MV-4-11 (cell line): ENCODE results near the gene HS6ST3.
"Not testable (repeated sequence)": the region's sequence is repeated elsewhere in the genome, so short reads cannot be mapped to it uniquely, and the experiment has no call there.

Experiments used
- DNase-seq: peaks from one replicate; lab custom pipeline; 2025; lab: John Stamatoyannopoulos, UW

HS6ST3 gene

GRCh38 chr13:96444676-96445075, 354.8 kb downstream of the HS6ST3 start:
- no peak for DNase-seq

- no peak for DNase-seq
Observed at GRCh38 chr13:96449920-96450319, 360.0 kb downstream of the HS6ST3 start.

- DNase-seq, result no peak
Observed at GRCh38 chr13:96450326-96451020, 360.6 kb downstream of the HS6ST3 start.

- DNase-seq, result no peak
Observed at GRCh38 chr13:96454466-96454865, 364.6 kb downstream of the HS6ST3 start.

- DNase-seq, result no peak
Observed at GRCh38 chr13:96460609-96461008, 370.7 kb downstream of the HS6ST3 start.

- no peak for DNase-seq
Observed at GRCh38 chr13:96473526-96474180, 383.7 kb downstream of the HS6ST3 start.

- DNase-seq, result no peak
Observed at GRCh38 chr13:96474181-96474557, 384.3 kb downstream of the HS6ST3 start.

- no peak for DNase-seq
Observed at GRCh38 chr13:96475103-96475502, 385.2 kb downstream of the HS6ST3 start.

GRCh38 chr13:96481482-96481881, 391.6 kb downstream of the HS6ST3 start:
- no peak for DNase-seq

GRCh38 chr13:96490496-96490989, 400.6 kb downstream of the HS6ST3 start:
- no peak for DNase-seq

GRCh38 chr13:96491103-96491502, 401.2 kb downstream of the HS6ST3 start:
- DNase-seq, result no peak

- no peak for DNase-seq
Observed at GRCh38 chr13:96492766-96493165, 402.9 kb downstream of the HS6ST3 start.

- no peak for DNase-seq
Observed at GRCh38 chr13:96499656-96500055, 409.7 kb downstream of the HS6ST3 start.

- DNase-seq, result no peak
Observed at GRCh38 chr13:96500953-96501352, 411.0 kb downstream of the HS6ST3 start.

- no peak for DNase-seq
Observed at GRCh38 chr13:96503481-96503880, 413.6 kb downstream of the HS6ST3 start.

GRCh38 chr13:96511587-96511986, 421.7 kb downstream of the HS6ST3 start:
- no peak for DNase-seq

- DNase-seq, result no peak
Observed at GRCh38 chr13:96519380-96519779, 429.5 kb downstream of the HS6ST3 start.

GRCh38 chr13:96524398-96525020, 434.6 kb downstream of the HS6ST3 start:
- not testable (repeated sequence) for DNase-seq

GRCh38 chr13:96525715-96526114, 435.8 kb downstream of the HS6ST3 start:
- no peak for DNase-seq

GRCh38 chr13:96527497-96527896, 437.6 kb downstream of the HS6ST3 start:
- DNase-seq, result no peak

- no peak for DNase-seq
Observed at GRCh38 chr13:96532804-96533203, 442.9 kb downstream of the HS6ST3 start.

- DNase-seq, result no peak
Observed at GRCh38 chr13:96533408-96533807, 443.5 kb downstream of the HS6ST3 start.

- no peak for DNase-seq
Observed at GRCh38 chr13:96539791-96540190, 449.9 kb downstream of the HS6ST3 start.
